Upper lobe of right lung (tissue), 1 donor: ENCODE data around the gene GRAMD1A. TPM values are rescaled to one million over a fixed set of nuclear protein-coding genes. Genes with fewer than 3 reads are reported as not detected.

Experiments
- ATAC-seq: fragments of 200-7000 bp; cut with Tn5 transposase; one replicate; pipeline ENCODE4 v1.9.1; 2020; ENCODE audit warnings: mild to moderate bottlenecking, moderate library complexity
- DNase-seq: peaks from one replicate; pipeline ENCODE4 v3.0.0-alpha.2; 2020
- H3K27ac ChIP-seq: fragments of 200-600 bp; one replicate; pipeline ENCODE4 v1.8.0; 2022
- H3K27me3 ChIP-seq: fragments of 200-600 bp; one replicate; pipeline ENCODE4 v1.8.0; 2022; ENCODE audit warnings: mild to moderate bottlenecking
- H3K36me3 ChIP-seq: fragments of 200-600 bp; one replicate; pipeline ENCODE4 v1.8.0; 2022
- H3K4me1 ChIP-seq: fragments of 200-600 bp; one replicate; pipeline ENCODE4 v1.8.0; 2022
- H3K4me3 ChIP-seq: fragments of 200-600 bp; one replicate; pipeline ENCODE4 v1.8.0; 2022; ENCODE audit warnings: mild to moderate bottlenecking
- H3K9me3 ChIP-seq: fragments of 200-600 bp; one replicate; pipeline ENCODE4 v1.8.0; 2022
- CTCF ChIP-seq: fragments of 200-600 bp; IDR thresholded peaks from one replicate; pipeline ENCODE4 v1.8.0; 2022; ENCODE audit warnings: antibody characterized with exemption
- intact Hi-C: fragments of 100-400 bp; cut with DNase I; formaldehyde crosslinking; loops from one replicate; pipeline ENCODE4 v1.11.0; 2022
- total RNA-seq: library from RNA; stranded (reverse); fragmentation: NEBNext Ultra II Directional; extraction: Animal tissue kit (Norgen Biotek cat#: 25700); gene quantifications from one replicate; pipeline ENCODE4 v1.2.1, GENCODE V29; 2021
- donor health status: DM: no; HTN: yes; CAD: no; lungs with severe emphysema.

The GRAMD1A gene
- total RNA-seq, 1 donor from 2014 or later: 107 TPM

GRCh38 chr19:34960940-34961679, 39.0 kb upstream of the GRAMD1A start:
- H3K4me1 ChIP-seq: peaks cover 12% of the 10 kb centered on the region
- no peak overlapping the region for H3K27ac ChIP-seq
- no peaks in the 10 kb centered on the region for H3K27me3 ChIP-seq
- ATAC-seq (no peak), DNase-seq (no peak)
- H3K4me3 ChIP-seq: no peak overlapping the region
- peaks cover 43% of the 10 kb centered on the region for H3K9me3 ChIP-seq
- H3K36me3 ChIP-seq: peaks cover 30% of the 10 kb centered on the region
- TF ChIP-seq CTCF: no peak
- intact Hi-C loops: no loop called here

GRCh38 chr19:34961775-34962686, 38.1 kb upstream of the GRAMD1A start:
- intact Hi-C loops: no loop called here
- Histone ChIP-seq H3K36me3 (peaks cover 30% of the 10 kb centered on the region), H3K27ac (peak overlapping the region; percentile 25), H3K27me3 (no peaks in the 10 kb centered on the region), H3K4me3 (peak overlapping the region; percentile 94), H3K4me1 (peaks cover 12% of the 10 kb centered on the region), H3K9me3 (peaks cover 38% of the 10 kb centered on the region)
- peak; percentile 40 for ATAC-seq
- TF ChIP-seq CTCF: no peak
- DNase-seq: no peak

GRCh38 chr19:34962687-34963572, 37.2 kb upstream of the GRAMD1A start:
- H3K27me3 ChIP-seq: no peaks in the 10 kb centered on the region

GRCh38 chr19:34963573-34964406, 36.3 kb upstream of the GRAMD1A start, which contains the start of gene ZNF792:
Gene ZNF792 (minus strand): TSS chr19:34964229. CDS start chr19:34963662, 567 bp downstream.
- H3K27ac ChIP-seq: peak within 1 kb of the TSS; percentile 84
- no peaks in the 10 kb centered on the region for H3K27me3 ChIP-seq
- peaks cover 12% of the 10 kb centered on the region for H3K4me1 ChIP-seq
- ATAC-seq (peak; percentile 89), DNase-seq (peak; percentile 87)
- no peak for TF ChIP-seq CTCF
- intact Hi-C loops: no loop called here
- H3K4me3 ChIP-seq: peak within 1 kb of the TSS; percentile 94
- H3K36me3 ChIP-seq: peaks cover 17% of the 10 kb centered on the region
- H3K9me3 ChIP-seq: peaks cover 23% of the 10 kb centered on the region

More at GRCh38 chr19:34962687-34963572, 37.2 kb upstream of the GRAMD1A start:
- Histone ChIP-seq H3K4me1 (peaks cover 12% of the 10 kb centered on the region), H3K9me3 (peaks cover 31% of the 10 kb centered on the region), H3K4me3 (peak overlapping the region; percentile 94), H3K27ac (peak overlapping the region; percentile 84), H3K36me3 (peaks cover 25% of the 10 kb centered on the region)
- DNase-seq: no peak
- peak; percentile 13 for ATAC-seq
- intact Hi-C loops: no loop called here
- no peak for TF ChIP-seq CTCF
